GM20000 (cell line): ENCODE data around the gene SCAMP2.

Experiments
- DNase-seq: peaks from one replicate; pipeline ENCODE4 v3.0.0; 2012; ENCODE audit warnings: low spot score
- TF ChIP-seq, protein P1 (sequence below): IDR thresholded peaks from 2 replicates; pipeline ENCODE4 v1.5.1; 2012; ENCODE audit warnings: mild to moderate bottlenecking, control low read depth; ENCODE audit errors: extremely low read depth, missing control alignments

The SCAMP2 gene

GRCh38 chr15:74906450-74907162, 33.4 kb upstream of the SCAMP2 start, which contains the start of gene FAM219B:
TSS of gene FAM219B (minus strand) at chr15:74906851. CDS start at chr15:74906800, 51 bp downstream.
- DNase-seq = peak; percentile 96
- TF ChIP-seq, protein P1, sequence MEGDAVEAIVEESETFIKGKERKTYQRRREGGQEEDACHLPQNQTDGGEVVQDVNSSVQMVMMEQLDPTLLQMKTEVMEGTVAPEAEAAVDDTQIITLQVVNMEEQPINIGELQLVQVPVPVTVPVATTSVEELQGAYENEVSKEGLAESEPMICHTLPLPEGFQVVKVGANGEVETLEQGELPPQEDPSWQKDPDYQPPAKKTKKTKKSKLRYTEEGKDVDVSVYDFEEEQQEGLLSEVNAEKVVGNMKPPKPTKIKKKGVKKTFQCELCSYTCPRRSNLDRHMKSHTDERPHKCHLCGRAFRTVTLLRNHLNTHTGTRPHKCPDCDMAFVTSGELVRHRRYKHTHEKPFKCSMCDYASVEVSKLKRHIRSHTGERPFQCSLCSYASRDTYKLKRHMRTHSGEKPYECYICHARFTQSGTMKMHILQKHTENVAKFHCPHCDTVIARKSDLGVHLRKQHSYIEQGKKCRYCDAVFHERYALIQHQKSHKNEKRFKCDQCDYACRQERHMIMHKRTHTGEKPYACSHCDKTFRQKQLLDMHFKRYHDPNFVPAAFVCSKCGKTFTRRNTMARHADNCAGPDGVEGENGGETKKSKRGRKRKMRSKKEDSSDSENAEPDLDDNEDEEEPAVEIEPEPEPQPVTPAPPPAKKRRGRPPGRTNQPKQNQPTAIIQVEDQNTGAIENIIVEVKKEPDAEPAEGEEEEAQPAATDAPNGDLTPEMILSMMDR = no peak

DNA sequence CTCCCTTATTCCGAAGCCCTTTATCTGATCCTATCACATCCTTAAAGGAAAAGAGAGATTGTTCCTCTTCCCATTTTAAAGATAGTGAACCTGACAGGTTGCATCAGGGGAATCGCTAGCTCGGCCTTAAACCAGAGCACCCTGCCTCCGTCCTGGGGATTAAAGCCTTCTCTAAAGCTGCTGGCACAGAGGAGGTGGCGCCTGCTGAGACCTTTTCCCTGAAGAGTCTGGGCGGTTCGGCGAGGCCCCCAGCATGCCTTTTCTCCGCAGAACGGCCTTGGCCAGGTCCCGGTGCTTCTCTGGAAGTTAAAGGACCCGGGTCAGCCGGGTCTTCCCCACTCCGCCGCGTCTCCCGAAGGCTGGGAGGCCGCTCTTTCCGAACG, 32.9 kb upstream of the SCAMP2 start:
- DNase-seq = peak; percentile 48
- TF ChIP-seq, protein P1 = no peak

DNA sequence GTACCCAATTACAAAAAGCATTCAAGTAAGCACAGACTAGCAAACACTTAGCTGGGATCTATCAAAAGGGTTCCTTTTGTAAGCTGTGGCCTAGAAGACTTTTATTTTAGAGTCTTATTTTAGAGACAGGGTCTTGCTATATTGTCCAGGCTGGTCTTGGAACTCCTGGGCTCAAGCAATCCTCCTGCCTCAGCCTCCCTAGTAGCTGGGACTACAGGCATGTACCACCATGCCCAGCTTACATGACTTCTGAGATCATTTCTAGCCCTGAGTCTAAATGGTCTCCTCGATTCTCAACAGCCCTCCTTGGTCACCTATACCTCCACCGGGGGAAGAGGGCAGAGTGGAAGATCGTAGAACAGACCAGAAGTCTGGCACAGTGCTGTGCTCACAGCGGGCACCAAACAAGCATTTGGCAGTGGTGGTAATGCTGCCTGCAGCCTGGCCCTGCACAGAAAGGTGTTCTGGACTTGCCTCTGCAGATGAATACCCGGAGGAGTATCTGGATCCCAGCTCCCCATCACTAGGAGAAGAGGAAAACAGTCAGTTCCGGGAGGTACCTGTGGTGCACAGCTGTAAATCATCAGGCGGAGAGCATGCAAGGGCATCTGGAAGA, 31.1 kb upstream of the SCAMP2 start:
- TF ChIP-seq, protein P1 = no peak
- DNase-seq = no peak

DNA sequence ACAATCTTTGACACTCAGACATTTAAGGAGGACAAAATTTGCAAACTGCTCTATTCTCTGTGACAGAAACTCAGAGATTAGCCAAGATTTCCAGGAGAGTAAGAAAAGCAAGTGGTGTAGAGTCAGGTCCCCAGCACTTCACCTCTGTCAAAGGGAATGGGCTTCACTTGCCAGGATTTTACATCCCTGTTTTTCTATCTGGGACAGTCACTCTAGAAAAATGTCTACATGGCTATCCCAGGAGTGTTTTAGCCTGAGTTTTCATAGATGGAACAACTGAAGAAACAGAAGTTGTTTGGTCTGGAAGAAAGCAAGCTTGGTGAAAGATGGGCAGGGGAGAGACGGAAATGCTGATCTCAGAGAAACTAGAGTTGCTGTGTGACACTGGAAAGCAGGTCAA, 30.5 kb upstream of the SCAMP2 start:
- TF ChIP-seq, protein P1 = no peak

DNA sequence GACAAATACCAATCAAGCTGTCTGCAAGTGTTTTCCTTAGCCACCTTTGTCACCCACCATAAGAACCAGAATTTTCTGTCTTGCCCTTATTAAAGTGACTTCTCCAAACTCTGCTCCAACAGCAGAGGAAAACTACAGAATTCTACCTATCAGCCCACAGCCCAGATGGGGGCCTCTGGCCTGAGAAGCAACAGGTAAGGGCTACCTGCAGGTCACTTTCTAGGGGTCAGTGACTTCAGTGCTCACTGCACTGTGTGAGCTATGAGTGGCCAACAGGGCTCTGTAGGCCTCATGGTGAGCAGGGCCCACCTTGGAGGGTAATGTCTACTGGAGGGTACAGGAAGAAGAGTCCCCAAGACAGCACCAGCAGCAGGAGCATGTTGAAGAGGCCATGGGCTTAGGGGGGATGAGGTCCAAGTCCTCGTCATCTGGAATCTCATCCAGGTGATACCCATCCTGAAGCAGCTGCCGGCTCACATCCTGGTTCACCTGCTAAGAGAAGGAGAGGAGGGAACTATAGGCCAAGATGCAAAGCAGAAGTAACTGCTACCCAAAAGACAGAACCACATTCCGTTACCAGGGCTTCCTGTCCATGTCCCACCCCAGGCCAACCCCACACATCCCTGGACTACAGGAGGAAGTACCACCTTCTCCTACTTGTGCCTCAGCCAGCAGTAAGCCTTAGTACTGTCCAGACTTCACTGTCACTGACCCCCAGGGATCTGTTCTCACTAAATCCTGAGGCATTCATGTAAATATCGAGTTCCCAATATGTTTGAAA, 29.3 kb upstream of the SCAMP2 start:
- TF ChIP-seq, protein P1 = no peak
- DNase-seq = no peak

More for the DNA sequence above, 30.5 kb upstream of the SCAMP2 start:
- DNase-seq = no peak

GRCh38 chr15:74901612-74902063, 28.5 kb upstream of the SCAMP2 start:
- DNase-seq = peak; percentile 80
- TF ChIP-seq, protein P1 = peak; percentile 67

GRCh38 chr15:74897300-74897701, 24.1 kb upstream of the SCAMP2 start:
- TF ChIP-seq, protein P1 = no peak
- DNase-seq = no peak
